Osteocyte (in vitro differentiated cells): Measurements from ENCODE around the gene SARS2. TPM values are rescaled to one million over a fixed set of nuclear protein-coding genes. Genes with fewer than 3 reads are reported as not detected.

ENCODE experiments used
- DNase-seq: peaks from one replicate; pipeline ENCODE4 v3.0.0; 2021; ENCODE audit warnings: mixed read lengths; ENCODE audit not compliant: unreplicated experiment; ENCODE audit errors: extremely low spot score
- H3K27ac Mint-ChIP-seq: one replicate; pipeline ENCODE4 v1.8.0; 2021; ENCODE audit warnings: mild to moderate bottlenecking, mixed read lengths; ENCODE audit not compliant: unreplicated experiment
- H3K27me3 Mint-ChIP-seq: one replicate; pipeline ENCODE4 v1.8.0; 2021; ENCODE audit warnings: mixed read lengths; ENCODE audit not compliant: unreplicated experiment
- H3K36me3 Mint-ChIP-seq: one replicate; pipeline ENCODE4 v1.8.0; 2021; ENCODE audit warnings: mixed read lengths; ENCODE audit not compliant: unreplicated experiment
- H3K4me1 Mint-ChIP-seq: one replicate; pipeline ENCODE4 v1.8.0; 2021; ENCODE audit warnings: mixed read lengths; ENCODE audit not compliant: unreplicated experiment
- H3K4me3 Mint-ChIP-seq: one replicate; pipeline ENCODE4 v1.8.0; 2021; ENCODE audit warnings: mild to moderate bottlenecking, moderate library complexity, mixed read lengths; ENCODE audit not compliant: unreplicated experiment
- H3K9me3 Mint-ChIP-seq: one replicate; pipeline ENCODE4 v1.8.0; 2021; ENCODE audit warnings: mixed read lengths; ENCODE audit not compliant: unreplicated experiment
- total RNA-seq: library from RNA; stranded (reverse); gene quantifications from 2 replicates; pipeline ENCODE4 v1.2.1, GENCODE V29; 2021
- TF ChIP-seq, protein P1 (sequence below): fragments of 200-600 bp; sonication (generic); IDR thresholded peaks from 2 replicates; pipeline ENCODE4 v1.5.0; 2021; ENCODE audit warnings: antibody characterized with exemption, mild to moderate bottlenecking, moderate library complexity

Gene SARS2
- total RNA-seq, 1 donor from 2014 or later: 26.7 TPM

GRCh38 chr19:38869836-38870607, 60.5 kb downstream of the SARS2 start:
- Mint-ChIP-seq H3K4me1 (peaks cover 8% of the 10 kb centered on the region), H3K36me3 (no peaks in the 10 kb centered on the region), H3K27ac (no peak overlapping the region), H3K27me3 (no peaks in the 10 kb centered on the region), H3K4me3 (peak overlapping the region; percentile 32), H3K9me3 (no peaks in the 10 kb centered on the region)
- no peak for DNase-seq
- TF ChIP-seq, protein P1, sequence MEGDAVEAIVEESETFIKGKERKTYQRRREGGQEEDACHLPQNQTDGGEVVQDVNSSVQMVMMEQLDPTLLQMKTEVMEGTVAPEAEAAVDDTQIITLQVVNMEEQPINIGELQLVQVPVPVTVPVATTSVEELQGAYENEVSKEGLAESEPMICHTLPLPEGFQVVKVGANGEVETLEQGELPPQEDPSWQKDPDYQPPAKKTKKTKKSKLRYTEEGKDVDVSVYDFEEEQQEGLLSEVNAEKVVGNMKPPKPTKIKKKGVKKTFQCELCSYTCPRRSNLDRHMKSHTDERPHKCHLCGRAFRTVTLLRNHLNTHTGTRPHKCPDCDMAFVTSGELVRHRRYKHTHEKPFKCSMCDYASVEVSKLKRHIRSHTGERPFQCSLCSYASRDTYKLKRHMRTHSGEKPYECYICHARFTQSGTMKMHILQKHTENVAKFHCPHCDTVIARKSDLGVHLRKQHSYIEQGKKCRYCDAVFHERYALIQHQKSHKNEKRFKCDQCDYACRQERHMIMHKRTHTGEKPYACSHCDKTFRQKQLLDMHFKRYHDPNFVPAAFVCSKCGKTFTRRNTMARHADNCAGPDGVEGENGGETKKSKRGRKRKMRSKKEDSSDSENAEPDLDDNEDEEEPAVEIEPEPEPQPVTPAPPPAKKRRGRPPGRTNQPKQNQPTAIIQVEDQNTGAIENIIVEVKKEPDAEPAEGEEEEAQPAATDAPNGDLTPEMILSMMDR: peak; percentile 68

GRCh38 chr19:38869160-38869835, 61.3 kb downstream of the SARS2 start:
- DNase-seq: no peak
- TF ChIP-seq, protein P1: no peak
- H3K9me3 Mint-ChIP-seq: no peaks in the 10 kb centered on the region

DNA sequence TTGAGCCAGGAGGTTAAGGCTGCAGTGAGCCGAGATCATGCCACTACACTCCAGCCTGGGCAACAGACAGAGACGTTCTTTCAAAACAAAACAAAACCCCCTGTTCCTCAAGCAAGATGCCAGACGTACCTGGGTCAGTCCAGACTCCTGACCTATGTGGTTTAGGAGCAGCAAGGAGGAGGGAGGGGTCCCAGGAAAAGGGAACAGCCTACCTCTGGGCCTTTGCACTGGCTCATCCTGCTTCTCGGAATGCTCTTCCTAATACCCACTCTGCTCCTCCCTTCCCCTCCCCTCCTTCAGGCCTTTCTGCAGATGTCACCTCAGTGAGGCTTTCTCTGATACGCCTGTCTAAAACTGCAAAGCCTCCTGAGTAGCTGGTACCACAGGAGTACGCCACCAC, 62.0 kb downstream of the SARS2 start:
- Mint-ChIP-seq H3K36me3 (no peaks in the 10 kb centered on the region), H3K4me1 (peaks cover 8% of the 10 kb centered on the region), H3K4me3 (no peak overlapping the region), H3K27ac (no peak overlapping the region), H3K9me3 (no peaks in the 10 kb centered on the region), H3K27me3 (no peaks in the 10 kb centered on the region)
- TF ChIP-seq, protein P1: no peak
- DNase-seq: no peak

More at GRCh38 chr19:38869160-38869835, 61.3 kb downstream of the SARS2 start:
- no peak overlapping the region for H3K27ac Mint-ChIP-seq
- no peaks in the 10 kb centered on the region for H3K36me3 Mint-ChIP-seq
- no peaks in the 10 kb centered on the region for H3K27me3 Mint-ChIP-seq
- H3K4me3 Mint-ChIP-seq: peak overlapping the region; percentile 29
- H3K4me1 Mint-ChIP-seq: peaks cover 8% of the 10 kb centered on the region

DNA sequence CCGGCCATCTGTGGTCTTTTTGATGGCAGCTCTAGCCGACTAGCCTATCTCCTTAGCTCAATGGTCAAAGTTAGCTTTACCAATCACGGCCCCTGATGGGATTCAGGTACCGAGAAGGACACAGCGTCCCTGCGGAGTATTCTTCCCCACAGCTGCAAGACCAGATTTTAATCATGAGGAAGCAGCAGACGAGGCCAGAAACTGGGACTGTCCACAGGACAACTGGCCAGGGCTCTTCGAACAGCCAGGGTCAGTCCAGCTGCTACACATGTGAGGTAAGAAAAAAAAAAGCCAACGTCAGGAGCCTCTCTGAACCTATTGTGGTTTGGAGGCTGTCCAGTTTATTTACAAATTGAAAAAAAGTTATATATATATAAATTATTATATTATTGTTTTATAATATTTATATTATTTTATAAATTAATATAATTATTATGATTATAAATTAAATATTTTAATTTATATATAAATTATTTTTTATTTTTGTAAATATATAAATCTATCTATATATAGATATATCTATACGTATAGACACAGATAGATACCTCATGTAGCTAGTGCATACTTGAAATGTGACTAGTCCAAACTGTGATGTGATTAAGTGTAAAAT, 63.3 kb downstream of the SARS2 start:
- no peak overlapping the region for H3K4me3 Mint-ChIP-seq
- H3K36me3 Mint-ChIP-seq: no peaks in the 10 kb centered on the region
- TF ChIP-seq, protein P1: no peak
- H3K9me3 Mint-ChIP-seq: no peaks in the 10 kb centered on the region
- no peaks in the 10 kb centered on the region for H3K27me3 Mint-ChIP-seq
- peaks cover 10% of the 10 kb centered on the region for H3K4me1 Mint-ChIP-seq
- DNase-seq: no peak
- no peak overlapping the region for H3K27ac Mint-ChIP-seq

Other genes with a start within 250 kb of the SARS2 start
- not detected in 2 replicates for gene CAPN12, start 186.3 kb downstream of the SARS2 start, total RNA-seq
- gene LGALS7, start 157.2 kb downstream of the SARS2 start, total RNA-seq: not detected in 2 replicates
- gene LGALS7B, start 141.6 kb downstream of the SARS2 start, total RNA-seq: not detected in 2 replicates
- 0.31 TPM in 1 of 2 replicates, not detected in the other for gene LGALS4, start 117.8 kb downstream of the SARS2 start, total RNA-seq
- 83.6 and 99.1 TPM in 2 replicates for gene ECH1, start 99.0 kb downstream of the SARS2 start, total RNA-seq
- gene HNRNPL, start 80.8 kb downstream of the SARS2 start, total RNA-seq: 262 and 277 TPM in 2 replicates
- 0.55 TPM in 1 of 2 replicates, not detected in the other for gene RINL, start 52.5 kb downstream of the SARS2 start, total RNA-seq
- 70.2 and 72.4 TPM in 2 replicates for gene SIRT2, start 31.1 kb downstream of the SARS2 start, total RNA-seq
- gene NFKBIB, start 30.8 kb downstream of the SARS2 start, total RNA-seq: 18.0 and 18.7 TPM in 2 replicates
- 0.43 TPM in 1 of 2 replicates, not detected in the other for gene CCER2, start 18.6 kb downstream of the SARS2 start, total RNA-seq
- 29.3 and 30.7 TPM in 2 replicates for gene MRPS12, start 181 bp upstream of the SARS2 start, total RNA-seq
- 41.3 and 44.9 TPM in 2 replicates for gene FBXO17, start 45.0 kb upstream of the SARS2 start, total RNA-seq
- gene FBXO27, start 101.8 kb upstream of the SARS2 start, total RNA-seq: 4.4 and 6.0 TPM in 2 replicates
- not detected in 2 replicates for gene ACP7, start 153.6 kb upstream of the SARS2 start, total RNA-seq
- gene PAK4, start 195.0 kb upstream of the SARS2 start, total RNA-seq: 14.8 and 16.5 TPM in 2 replicates